H1 (cell line): ENCODE results near the gene LRCH3.

Source experiments
- CEBPB ChIP-seq: IDR thresholded peaks from 2 replicates; pipeline ENCODE4 v1.6.1; 2012; ENCODE audit warnings: low read depth, low read length
- EP300 ChIP-seq, 2 experiments: IDR thresholded peaks; 1 replicate in 1 of 2; 2 replicates in 1 of 2; pipeline ENCODE4 v1.6.1; 2011 to 2012; ENCODE audit warnings: low read depth in 2 of 2, low read length in 2 of 2, mild to moderate bottlenecking in 2 of 2, borderline replicate concordance in 1 of 2, inconsistent platforms in 1 of 2, moderate library complexity in 1 of 2
- EZH2 ChIP-seq: fragments of 200-600 bp; sonication (generic); IDR thresholded peaks from 2 replicates; pipeline ENCODE4 v1.7.1; 2012; ENCODE audit warnings: low read depth, mild to moderate bottlenecking, moderate library complexity, low read length, inconsistent platforms; ENCODE audit not compliant: severe bottlenecking
- POLR2A ChIP-seq, 2 experiments: IDR thresholded peaks; 1 replicate in 1 of 2; 2 replicates in 1 of 2; pipeline ENCODE4 v1.6.1; 2011; ENCODE audit warnings: low read depth in 2 of 2, low read length in 2 of 2, mild to moderate bottlenecking in 2 of 2; ENCODE audit errors: control extremely low read depth in 1 of 2
- POLR2AphosphoS5 ChIP-seq: IDR thresholded peaks from 2 replicates; pipeline ENCODE4 v1.6.1; 2011; ENCODE audit warnings: low read depth, low read length
- RNF2 ChIP-seq: fragments of 200-900, 300-1000 bp; sonication (generic); IDR thresholded peaks from 2 replicates; pipeline ENCODE4 v1.7.1; 2016; ENCODE audit warnings: borderline replicate concordance, low read depth, mild to moderate bottlenecking, antibody characterized with exemption, low read length; ENCODE audit not compliant: poor library complexity, severe bottlenecking; ENCODE audit errors: missing control alignments
- SAP30 ChIP-seq: fragments of 300-600 bp; sonication (generic); IDR thresholded peaks from 2 replicates; pipeline ENCODE4 v1.7.1; 2012; ENCODE audit warnings: low read length, moderate library complexity, mild to moderate bottlenecking, inconsistent platforms; ENCODE audit not compliant: insufficient read depth, insufficient replicate concordance
- SUZ12 ChIP-seq: fragments of 200-600 bp; sonication (generic); IDR thresholded peaks from 2 replicates; pipeline ENCODE4 v1.6.1; 2012; ENCODE audit warnings: mild to moderate bottlenecking, inconsistent platforms, low read length, moderate library complexity, mixed read lengths
- TF ChIP-seq, protein P1 (sequence below), 3 experiments: IDR thresholded peaks; 1 replicate in 2 of 3; 2 replicates in 1 of 3; pipeline versions ENCODE4 v1.5.1 to v1.6.1; 2011; ENCODE audit warnings: low read length in 3 of 3, mild to moderate bottlenecking in 3 of 3, inconsistent platforms in 2 of 3, low read depth in 1 of 3, moderate library complexity in 1 of 3; ENCODE audit not compliant: insufficient read depth in 1 of 3; ENCODE audit errors: control extremely low read depth in 1 of 3

DNA sequence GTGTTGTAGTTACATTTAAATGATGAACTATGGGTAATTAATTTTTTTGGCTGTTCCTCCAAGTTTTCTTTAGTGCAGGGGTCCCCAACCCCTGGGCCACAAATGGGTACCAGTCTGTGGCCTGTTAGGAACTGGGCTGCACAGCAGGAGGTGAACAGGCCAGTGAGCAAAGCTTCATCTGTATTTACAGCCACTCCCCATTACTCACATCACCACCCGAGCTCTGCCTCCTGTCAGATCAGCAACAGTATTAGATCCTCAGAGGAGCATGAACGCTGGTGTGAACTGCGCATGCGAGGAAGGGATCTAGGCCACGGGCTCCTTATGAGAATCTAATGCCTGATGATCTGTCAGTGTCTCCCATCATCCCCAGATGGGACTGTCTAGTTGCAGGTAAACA, 83.0 kb downstream of the LRCH3 start:
- TF ChIP-seq, protein P1, sequence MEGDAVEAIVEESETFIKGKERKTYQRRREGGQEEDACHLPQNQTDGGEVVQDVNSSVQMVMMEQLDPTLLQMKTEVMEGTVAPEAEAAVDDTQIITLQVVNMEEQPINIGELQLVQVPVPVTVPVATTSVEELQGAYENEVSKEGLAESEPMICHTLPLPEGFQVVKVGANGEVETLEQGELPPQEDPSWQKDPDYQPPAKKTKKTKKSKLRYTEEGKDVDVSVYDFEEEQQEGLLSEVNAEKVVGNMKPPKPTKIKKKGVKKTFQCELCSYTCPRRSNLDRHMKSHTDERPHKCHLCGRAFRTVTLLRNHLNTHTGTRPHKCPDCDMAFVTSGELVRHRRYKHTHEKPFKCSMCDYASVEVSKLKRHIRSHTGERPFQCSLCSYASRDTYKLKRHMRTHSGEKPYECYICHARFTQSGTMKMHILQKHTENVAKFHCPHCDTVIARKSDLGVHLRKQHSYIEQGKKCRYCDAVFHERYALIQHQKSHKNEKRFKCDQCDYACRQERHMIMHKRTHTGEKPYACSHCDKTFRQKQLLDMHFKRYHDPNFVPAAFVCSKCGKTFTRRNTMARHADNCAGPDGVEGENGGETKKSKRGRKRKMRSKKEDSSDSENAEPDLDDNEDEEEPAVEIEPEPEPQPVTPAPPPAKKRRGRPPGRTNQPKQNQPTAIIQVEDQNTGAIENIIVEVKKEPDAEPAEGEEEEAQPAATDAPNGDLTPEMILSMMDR (IDR thresholded peaks at IDR 0.05; ENCODE audit: control extremely low read depth in 1 of 3, insufficient read depth in 1 of 3, low read depth in 1 of 3, low read length in 3 of 3): no peak
- TF ChIP-seq POLR2AphosphoS5: no peak; the same call in 1 of the 2 replicates
- no peak for TF ChIP-seq SUZ12
- TF ChIP-seq POLR2A (IDR thresholded peaks at IDR 0.05; ENCODE audit: control extremely low read depth in 1 of 2, low read depth in 2 of 2, low read length in 2 of 2): no peak
- TF ChIP-seq EZH2: no peak
- TF ChIP-seq EP300 (IDR thresholded peaks at IDR 0.05; ENCODE audit: borderline replicate concordance in 1 of 2, low read depth in 2 of 2, low read length in 2 of 2): no peak
- TF ChIP-seq CEBPB: no peak
- no peak for TF ChIP-seq RNF2
- no peak for TF ChIP-seq SAP30
